Keratinocyte (primary cell): Measurements from ENCODE around the gene CACNB3. TPM values are rescaled to one million over a fixed set of nuclear protein-coding genes. Genes with fewer than 3 reads are reported as not detected.
A peak's percentile ranks its signal among the peaks of the same experiment; 100 is the strongest.

Experiments
- DNase-seq: peaks from one replicate; pipeline ENCODE4 v3.0.0-alpha.2; 2011; ENCODE audit warnings: low read depth, missing footprints, low spot score
- FAIRE-seq: peaks from 2 replicates; lab custom pipeline; 2011; peaks lifted over from hg19 to GRCh38; lab: Jason Lieb, UNC
- H2AFZ ChIP-seq: 2 replicates; pipeline ENCODE4 v1.6.0; 2012; ENCODE audit warnings: low read length, control low read depth, inconsistent platforms; ENCODE audit not compliant: control insufficient read depth
- H3K27ac ChIP-seq: 2 replicates; pipeline ENCODE4 v1.5.1; 2011; ENCODE audit warnings: low read length; ENCODE audit not compliant: control insufficient read depth, insufficient read depth
- H3K27me3 ChIP-seq: 3 replicates; pipeline ENCODE4 v1.6.0; 2011; ENCODE audit warnings: low read length; ENCODE audit not compliant: control insufficient read depth, insufficient read depth; ENCODE audit errors: extremely low read depth
- H3K36me3 ChIP-seq, 2 experiments: 2 replicates in 1 of 2; 3 replicates in 1 of 2; pipeline ENCODE4 v1.5.1; 2011; ENCODE audit warnings: low read length in 2 of 2, mild to moderate bottlenecking in 1 of 2; ENCODE audit not compliant: control insufficient read depth in 2 of 2, insufficient read depth in 2 of 2; ENCODE audit errors: extremely low read depth in 1 of 2
- H3K4me1 ChIP-seq: 3 replicates; pipeline ENCODE4 v1.5.1; 2011; ENCODE audit warnings: low read length; ENCODE audit not compliant: control insufficient read depth, insufficient read depth; ENCODE audit errors: extremely low read depth
- H3K4me2 ChIP-seq: 3 replicates; pipeline ENCODE4 v1.6.0; 2011; ENCODE audit warnings: low read depth, low read length; ENCODE audit not compliant: control insufficient read depth, insufficient read depth; ENCODE audit errors: extremely low read depth
- H3K4me3 ChIP-seq, 3 experiments: fragments of 200-600 bp in 1 of 3; sonication (generic) in 1 of 3; 2 replicates in 2 of 3; 3 replicates in 1 of 3; pipeline ENCODE4 v1.5.1; 2011 to 2016; ENCODE audit warnings: low read length in 3 of 3, mild to moderate bottlenecking in 3 of 3, control low read depth in 2 of 3, inconsistent platforms in 1 of 3, low read depth in 1 of 3, mixed read lengths in 1 of 3, mixed run types in 1 of 3, moderate library complexity in 1 of 3; ENCODE audit not compliant: control insufficient read depth in 2 of 3, insufficient read depth in 2 of 3; ENCODE audit errors: extremely low read depth in 1 of 3
- H3K79me2 ChIP-seq: 2 replicates; pipeline ENCODE4 v1.6.0; 2012; ENCODE audit warnings: low read length; ENCODE audit not compliant: control insufficient read depth, insufficient read depth
- H3K9ac ChIP-seq: 3 replicates; pipeline ENCODE4 v1.6.0; 2011; ENCODE audit warnings: low read length; ENCODE audit not compliant: control insufficient read depth, insufficient read depth; ENCODE audit errors: extremely low read depth
- H3K9me1 ChIP-seq: 3 replicates; pipeline ENCODE4 v1.6.0; 2011; ENCODE audit warnings: low read length; ENCODE audit not compliant: control insufficient read depth, insufficient read depth; ENCODE audit errors: extremely low read depth
- H3K9me3 ChIP-seq: 2 replicates; pipeline ENCODE4 v1.5.1; 2012; ENCODE audit warnings: low read depth, low read length; ENCODE audit not compliant: control insufficient read depth
- H4K20me1 ChIP-seq: 3 replicates; pipeline ENCODE4 v1.6.0; 2011; ENCODE audit warnings: low read length; ENCODE audit not compliant: control insufficient read depth, insufficient read depth; ENCODE audit errors: extremely low read depth
- EZH2 ChIP-seq: IDR thresholded peaks from one replicate; pipeline ENCODE4 v1.6.1; 2012; ENCODE audit warnings: inconsistent platforms, mild to moderate bottlenecking, low read length, moderate library complexity
- dilution Hi-C: fragments of 300-500 bp; cut with MboI; formaldehyde crosslinking; loops from one replicate; pipeline ENCODE4 v1.7.0; 2020; ENCODE audit warnings: low sequenced_read_pairs; ENCODE audit not compliant: extremely low pct_ligation_motif_present
- polyA plus RNA-seq, 5 experiments: library from polyadenylated mRNA; depleted of rRNA in 3 of 5; stranded (reverse) in 3 of 5; stranded (forward) in 1 of 5; unstranded in 1 of 5; fragments of >200 nt; gene quantifications; 1 replicate in 1 of 5; 2 replicates in 3 of 5; 3 replicates in 1 of 5; pipeline versions ENCODE4 v1.2.1 to v1.2.3, GENCODE V29; 2011 to 2012; ENCODE audit warnings: missing spikeins in 2 of 5, low read depth in 1 of 5, low replicate concordance in 1 of 5
- TF ChIP-seq, protein P1 (sequence below), 3 experiments: IDR thresholded peaks in 1 of 3; conservative IDR thresholded peaks in 1 of 3; optimal IDR thresholded peaks in 1 of 3; 2 replicates in 2 of 3; 3 replicates in 1 of 3; pipeline versions ENCODE3 to v1.5.1; 2011; ENCODE audit warnings: low read length in 3 of 3, mild to moderate bottlenecking in 3 of 3, moderate library complexity in 2 of 3, control low read depth in 1 of 3, inconsistent platforms in 1 of 3; ENCODE audit not compliant: insufficient read depth in 2 of 3; ENCODE audit errors: extremely low read depth in 1 of 3

CACNB3 gene
- polyA plus RNA-seq, 1 donor (not counting 4 experiments of a cell fraction or from before 2014, with no cell fraction given), result 16.1 TPM

DNA sequence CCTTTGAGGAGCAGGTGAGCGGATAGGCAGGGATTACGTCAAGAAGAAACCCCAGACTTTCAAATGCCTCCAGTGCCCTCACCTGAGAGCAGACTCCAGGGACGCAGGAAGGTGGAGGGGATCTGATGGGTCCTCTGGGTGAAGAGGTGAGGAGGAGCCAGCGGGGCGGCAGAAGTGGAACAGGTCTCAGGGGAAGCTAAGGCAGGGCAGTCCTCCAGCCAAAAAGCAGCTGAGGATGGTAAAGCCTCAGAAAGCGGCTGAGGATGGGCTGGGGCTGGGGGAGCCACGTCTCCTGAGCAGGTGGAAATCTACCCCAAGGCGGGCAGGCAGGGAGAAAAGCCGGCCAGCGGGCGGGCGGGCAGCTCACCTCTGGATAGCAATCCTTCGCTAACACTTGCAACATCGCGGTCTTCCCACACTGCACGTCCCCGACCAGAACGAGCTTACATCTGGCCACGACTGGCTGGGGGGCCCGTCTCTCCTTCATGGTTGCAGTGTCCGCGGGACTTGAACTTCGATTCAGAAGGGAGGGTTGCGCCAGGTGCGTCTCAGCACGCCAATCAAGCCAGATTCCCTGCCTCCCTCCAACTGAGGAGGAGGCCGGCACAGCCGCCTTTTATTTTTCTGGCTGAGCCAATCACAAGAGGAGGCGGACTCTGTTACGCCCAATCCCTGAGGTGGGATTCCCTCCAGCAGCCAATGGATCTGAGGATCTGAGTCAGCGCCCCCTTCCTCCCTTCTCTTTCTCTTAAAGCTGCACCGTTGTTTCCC lies 47.2 kb downstream of the CACNB3 start, which contains the start of gene RND1:
Gene RND1, minus strand, starts transcription at position 590 of the 771 bp plus-strand sequence. Its CDS starts 103 bp downstream, at position 487.
- Histone ChIP-seq H3K4me1 (peaks cover 19% of the 10 kb centered on the region), H3K27ac (no peak within 1 kb of the TSS), H2AFZ (peak within 1 kb of the TSS; percentile 91), H3K36me3 (no peaks in the 10 kb centered on the region), H3K9me3 (no peaks in the 10 kb centered on the region), H4K20me1 (no peaks in the 10 kb centered on the region), H3K4me3 (peak within 1 kb of the TSS; percentile 42 to 69 (median 63)), H3K4me2 (peak within 1 kb of the TSS; percentile 88), H3K79me2 (no peaks in the 10 kb centered on the region), H3K9me1 (no peaks in the 10 kb centered on the region), H3K27me3 (peaks cover 21% of the 10 kb centered on the region), H3K9ac (peak within 1 kb of the TSS; percentile 58)
- FAIRE-seq (peak; percentile 78), DNase-seq (peak; percentile 21)
- dilution Hi-C loops, result no loop called here
- TF ChIP-seq EZH2, result no peak
- TF ChIP-seq, protein P1, sequence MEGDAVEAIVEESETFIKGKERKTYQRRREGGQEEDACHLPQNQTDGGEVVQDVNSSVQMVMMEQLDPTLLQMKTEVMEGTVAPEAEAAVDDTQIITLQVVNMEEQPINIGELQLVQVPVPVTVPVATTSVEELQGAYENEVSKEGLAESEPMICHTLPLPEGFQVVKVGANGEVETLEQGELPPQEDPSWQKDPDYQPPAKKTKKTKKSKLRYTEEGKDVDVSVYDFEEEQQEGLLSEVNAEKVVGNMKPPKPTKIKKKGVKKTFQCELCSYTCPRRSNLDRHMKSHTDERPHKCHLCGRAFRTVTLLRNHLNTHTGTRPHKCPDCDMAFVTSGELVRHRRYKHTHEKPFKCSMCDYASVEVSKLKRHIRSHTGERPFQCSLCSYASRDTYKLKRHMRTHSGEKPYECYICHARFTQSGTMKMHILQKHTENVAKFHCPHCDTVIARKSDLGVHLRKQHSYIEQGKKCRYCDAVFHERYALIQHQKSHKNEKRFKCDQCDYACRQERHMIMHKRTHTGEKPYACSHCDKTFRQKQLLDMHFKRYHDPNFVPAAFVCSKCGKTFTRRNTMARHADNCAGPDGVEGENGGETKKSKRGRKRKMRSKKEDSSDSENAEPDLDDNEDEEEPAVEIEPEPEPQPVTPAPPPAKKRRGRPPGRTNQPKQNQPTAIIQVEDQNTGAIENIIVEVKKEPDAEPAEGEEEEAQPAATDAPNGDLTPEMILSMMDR (optimal IDR thresholded peaks at IDR 0.05 in 1 of 3, IDR thresholded peaks at IDR 0.05 in 1 of 3, conservative IDR thresholded peaks at IDR 0.05 in 1 of 3; ENCODE audit: extremely low read depth in 1 of 3, insufficient read depth in 2 of 3, low read length in 3 of 3), result no peak

DNA sequence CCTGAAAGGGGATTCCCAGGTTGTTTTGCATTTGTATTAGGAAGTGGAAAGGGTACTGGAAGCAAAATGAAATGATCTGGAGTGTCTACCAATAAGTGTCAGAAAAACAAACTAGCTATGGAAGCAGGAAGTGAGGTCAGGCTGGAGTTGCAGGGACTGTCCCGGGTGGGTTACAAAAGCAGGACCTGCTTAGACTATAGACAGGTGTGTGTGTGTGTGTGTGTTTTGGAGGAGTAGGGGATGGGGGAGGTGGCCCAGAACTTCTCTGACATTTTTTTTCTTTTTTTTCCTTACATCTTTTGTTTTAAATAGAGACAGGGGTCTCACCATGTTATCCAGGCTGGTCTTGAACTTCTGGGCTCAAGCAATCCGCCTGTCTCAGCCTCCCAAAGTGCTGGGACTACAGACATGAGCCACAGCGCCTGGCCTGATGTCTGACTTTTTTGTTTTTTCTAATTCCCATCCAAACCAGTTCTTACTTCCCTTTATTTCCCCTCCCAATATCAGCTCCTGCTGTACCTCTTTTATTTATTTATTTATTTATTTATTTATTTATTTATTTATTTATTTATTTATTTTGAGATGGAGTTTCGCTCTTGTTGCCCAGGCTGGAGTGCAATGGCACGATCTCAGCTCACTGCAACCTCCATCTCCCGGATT lies 47.9 kb downstream of the CACNB3 start:
- H3K4me1 ChIP-seq, result peaks cover 13% of the 10 kb centered on the region
- H3K79me2 ChIP-seq, result no peaks in the 10 kb centered on the region
- no peaks in the 10 kb centered on the region for H3K36me3 ChIP-seq
- dilution Hi-C loops, result no loop called here
- H3K9ac ChIP-seq, result no peak overlapping the region
- H4K20me1 ChIP-seq, result no peaks in the 10 kb centered on the region
- H2AFZ ChIP-seq, result peak overlapping the region; percentile 55
- FAIRE-seq, result peak; percentile 59
- H3K27me3 ChIP-seq, result peaks cover 21% of the 10 kb centered on the region
- no peak overlapping the region for H3K27ac ChIP-seq
- no peak for DNase-seq
- H3K4me3 ChIP-seq, result peak overlapping the region in 1 of 3 experiments; percentile 69
- no peaks in the 10 kb centered on the region for H3K9me3 ChIP-seq
- TF ChIP-seq EZH2, result no peak
- TF ChIP-seq, protein P1 (optimal IDR thresholded peaks at IDR 0.05 in 1 of 3, IDR thresholded peaks at IDR 0.05 in 1 of 3, conservative IDR thresholded peaks at IDR 0.05 in 1 of 3; ENCODE audit: extremely low read depth in 1 of 3, insufficient read depth in 2 of 3, low read length in 3 of 3), result no peak
- H3K9me1 ChIP-seq, result no peaks in the 10 kb centered on the region
- peak overlapping the region; percentile 88 for H3K4me2 ChIP-seq
